ENCODE data around the gene RBM24. TPM values are rescaled to one million over a fixed set of nuclear protein-coding genes. Genes with fewer than 3 reads are reported as not detected.

The RBM24 gene
- total and polyA plus RNA-seq, 2 donors (not counting 1 experiment from before 2014, with no cell fraction given): not detected

DNA sequence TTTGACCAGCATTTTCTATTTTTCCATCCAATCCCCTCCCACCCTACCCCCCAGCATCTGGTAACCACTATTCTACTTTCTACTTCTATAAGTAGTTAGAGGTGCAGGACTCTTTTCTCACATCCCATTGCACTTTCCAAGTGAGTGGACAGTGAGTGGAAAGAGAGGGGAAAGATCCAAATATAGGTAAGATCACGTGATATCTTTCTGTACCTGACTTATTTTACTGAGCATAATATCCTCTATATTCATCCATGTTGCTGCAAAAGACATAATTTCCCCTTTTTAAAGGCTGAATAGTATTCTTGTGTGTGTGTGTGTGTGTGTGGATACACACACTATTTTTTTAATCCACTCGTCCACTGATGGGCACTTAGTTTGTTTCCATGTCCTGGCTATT lies 18.1 kb downstream of the RBM24 start:
- Mint-ChIP-seq H3K9me3 (ENCODE audit: insufficient read depth) (no peaks in the 10 kb centered on the region), H3K4me3 (no peak overlapping the region), H3K27me3 (peaks cover 4% of the 10 kb centered on the region), H3K4me1 (no peaks in the 10 kb centered on the region), H3K27ac (no peak overlapping the region)
- ChIA-PET CTCF (no interaction called here), POLR2A (no interaction called here)
- Histone ChIP-seq H3K36me3 (replicated peaks in 1 of 2; ENCODE audit: control extremely low read depth in 1 of 2, control insufficient read depth in 1 of 2, extremely low read depth in 1 of 2, insufficient read depth in 2 of 2, low read length in 1 of 2) (no peaks in the 10 kb centered on the region), H3K4me2 (replicated peaks; ENCODE audit: low read depth, low read length, poor library complexity, severe bottlenecking) (no peak overlapping the region), H3K79me2 (ENCODE audit: control insufficient read depth, insufficient read depth, low read length) (no peaks in the 10 kb centered on the region), H3K4me1 (ENCODE audit: control insufficient read depth in 2 of 2, insufficient read depth in 2 of 2, low read length in 2 of 2) (no peaks in the 10 kb centered on the region), H4K20me1 (ENCODE audit: control insufficient read depth, insufficient read depth, low read length, poor library complexity, severe bottlenecking) (no peaks in the 10 kb centered on the region), H3K27ac (ENCODE audit: low read length in 2 of 2) (no peak overlapping the region), H2AFZ (ENCODE audit: insufficient read depth, low read depth, low read length, poor library complexity, severe bottlenecking) (no peak overlapping the region), H3K9ac (ENCODE audit: low read length) (no peak overlapping the region), H3K4me3 (ENCODE audit: control extremely low read depth in 1 of 5, extremely low read depth in 1 of 5, insufficient read depth in 1 of 5, low read depth in 2 of 5, low read length in 4 of 5) (no peak overlapping the region), H3K9me3 (ENCODE audit: control extremely low read depth in 1 of 3, control insufficient read depth in 2 of 3, insufficient read depth in 1 of 3, low read length in 2 of 3) (peaks cover 0 to 3% (median 0%) of the 10 kb centered on the region in 3 donors), H3K27me3 (replicated peaks in 1 of 4; ENCODE audit: control extremely low read depth in 1 of 4, control insufficient read depth in 3 of 4, insufficient read depth in 4 of 4, low read length in 3 of 4) (no peaks in the 10 kb centered on the region)
- no peak for DNase-seq
- no CpG with 5 or more reads among the region's 2 CpGs for WGBS (ENCODE audit: insufficient coverage)
- intact Hi-C loops (cut with micrococcal nuclease): no loop called here
- ATAC-seq (ENCODE audit: low read depth): no peak
- TF ChIP-seq, protein P1, sequence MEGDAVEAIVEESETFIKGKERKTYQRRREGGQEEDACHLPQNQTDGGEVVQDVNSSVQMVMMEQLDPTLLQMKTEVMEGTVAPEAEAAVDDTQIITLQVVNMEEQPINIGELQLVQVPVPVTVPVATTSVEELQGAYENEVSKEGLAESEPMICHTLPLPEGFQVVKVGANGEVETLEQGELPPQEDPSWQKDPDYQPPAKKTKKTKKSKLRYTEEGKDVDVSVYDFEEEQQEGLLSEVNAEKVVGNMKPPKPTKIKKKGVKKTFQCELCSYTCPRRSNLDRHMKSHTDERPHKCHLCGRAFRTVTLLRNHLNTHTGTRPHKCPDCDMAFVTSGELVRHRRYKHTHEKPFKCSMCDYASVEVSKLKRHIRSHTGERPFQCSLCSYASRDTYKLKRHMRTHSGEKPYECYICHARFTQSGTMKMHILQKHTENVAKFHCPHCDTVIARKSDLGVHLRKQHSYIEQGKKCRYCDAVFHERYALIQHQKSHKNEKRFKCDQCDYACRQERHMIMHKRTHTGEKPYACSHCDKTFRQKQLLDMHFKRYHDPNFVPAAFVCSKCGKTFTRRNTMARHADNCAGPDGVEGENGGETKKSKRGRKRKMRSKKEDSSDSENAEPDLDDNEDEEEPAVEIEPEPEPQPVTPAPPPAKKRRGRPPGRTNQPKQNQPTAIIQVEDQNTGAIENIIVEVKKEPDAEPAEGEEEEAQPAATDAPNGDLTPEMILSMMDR (IDR thresholded peaks at IDR 0.05): no peak
- no peak for TF ChIP-seq EZH2 (IDR thresholded peaks at IDR 0.05; ENCODE audit: borderline replicate concordance, insufficient read depth, low read depth, low read length, poor library complexity, severe bottlenecking)

DNA sequence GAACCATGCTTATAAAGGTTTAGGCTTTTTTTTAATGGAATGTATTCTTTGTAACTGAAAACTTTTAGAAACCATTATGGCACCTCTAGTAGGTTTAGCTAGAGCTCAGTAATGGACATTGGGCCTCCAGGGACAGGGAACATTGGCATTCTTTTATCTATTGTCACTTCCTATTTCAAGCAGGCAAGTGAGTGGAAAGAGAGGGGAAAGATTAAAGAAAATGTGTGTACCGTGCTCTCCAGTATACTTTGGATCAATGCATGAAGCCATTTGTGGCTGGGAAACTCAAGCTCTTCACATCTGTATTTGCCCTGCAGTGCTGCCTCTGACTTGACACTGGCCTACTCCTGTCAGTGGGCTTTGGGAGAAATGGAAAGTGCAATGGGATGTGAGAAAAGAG lies 18.6 kb downstream of the RBM24 start:
- no peak for ATAC-seq (ENCODE audit: low read depth)
- no peak overlapping the region for H3K27ac Mint-ChIP-seq
- Histone ChIP-seq H2AFZ (ENCODE audit: insufficient read depth, low read depth, low read length, poor library complexity, severe bottlenecking) (no peak overlapping the region), H3K27me3 (replicated peaks in 1 of 4; ENCODE audit: control extremely low read depth in 1 of 4, control insufficient read depth in 3 of 4, insufficient read depth in 4 of 4, low read length in 3 of 4) (no peaks in the 10 kb centered on the region), H3K27ac (ENCODE audit: low read length in 2 of 2) (no peak overlapping the region), H3K4me3 (ENCODE audit: control extremely low read depth in 1 of 5, extremely low read depth in 1 of 5, insufficient read depth in 1 of 5, low read depth in 2 of 5, low read length in 4 of 5) (no peak overlapping the region), H3K4me1 (ENCODE audit: control insufficient read depth in 2 of 2, insufficient read depth in 2 of 2, low read length in 2 of 2) (no peaks in the 10 kb centered on the region), H3K9me3 (ENCODE audit: control extremely low read depth in 1 of 3, control insufficient read depth in 2 of 3, insufficient read depth in 1 of 3, low read length in 2 of 3) (peaks cover 0 to 3% (median 0%) of the 10 kb centered on the region in 3 donors), H3K9ac (ENCODE audit: low read length) (no peak overlapping the region), H3K4me2 (replicated peaks; ENCODE audit: low read depth, low read length, poor library complexity, severe bottlenecking) (no peak overlapping the region), H4K20me1 (ENCODE audit: control insufficient read depth, insufficient read depth, low read length, poor library complexity, severe bottlenecking) (no peaks in the 10 kb centered on the region), H3K79me2 (ENCODE audit: control insufficient read depth, insufficient read depth, low read length) (no peaks in the 10 kb centered on the region), H3K36me3 (replicated peaks in 1 of 2; ENCODE audit: control extremely low read depth in 1 of 2, control insufficient read depth in 1 of 2, extremely low read depth in 1 of 2, insufficient read depth in 2 of 2, low read length in 1 of 2) (no peaks in the 10 kb centered on the region)
- WGBS (ENCODE audit: insufficient coverage): no CpG with 5 or more reads among the region's 1 CpG
- DNase-seq: no peak
- CTCF ChIA-PET: no interaction called here
- peaks cover 4% of the 10 kb centered on the region for H3K27me3 Mint-ChIP-seq
- no peaks in the 10 kb centered on the region for H3K9me3 Mint-ChIP-seq (ENCODE audit: insufficient read depth)
- POLR2A ChIA-PET: no interaction called here
- H3K4me1 Mint-ChIP-seq: no peaks in the 10 kb centered on the region
- no peak overlapping the region for H3K4me3 Mint-ChIP-seq
- TF ChIP-seq, protein P1 (IDR thresholded peaks at IDR 0.05): no peak
- TF ChIP-seq EZH2 (IDR thresholded peaks at IDR 0.05; ENCODE audit: borderline replicate concordance, insufficient read depth, low read depth, low read length, poor library complexity, severe bottlenecking): no peak
- intact Hi-C loops (cut with micrococcal nuclease): no loop called here

Measured in B cell (primary cell).